Renal pelvis (tissue), 4 donors: Measurements from ENCODE around the gene MXRA7. TPM values are rescaled to one million over a fixed set of nuclear protein-coding genes. Genes with fewer than 3 reads are reported as not detected.
"Not testable (repeated sequence)": the region's sequence is repeated elsewhere in the genome, so short reads cannot be mapped to it uniquely, and the experiment has no call there.

ENCODE experiments used
- DNase-seq: peaks from one replicate; pipeline ENCODE4 v3.0.0-alpha.2; 2013
- polyA plus RNA-seq, 3 donors: library from polyadenylated mRNA; unstranded; fragments of 120-200 nt; gene quantifications; one replicate each; pipeline ENCODE4 v1.2.1, GENCODE V29; 2013; ENCODE audit not compliant: insufficient read length in 3 of 3

Gene MXRA7
- polyA plus RNA-seq, 3 donors, result 91.0 to 117 (median 99.0) TPM

DNA sequence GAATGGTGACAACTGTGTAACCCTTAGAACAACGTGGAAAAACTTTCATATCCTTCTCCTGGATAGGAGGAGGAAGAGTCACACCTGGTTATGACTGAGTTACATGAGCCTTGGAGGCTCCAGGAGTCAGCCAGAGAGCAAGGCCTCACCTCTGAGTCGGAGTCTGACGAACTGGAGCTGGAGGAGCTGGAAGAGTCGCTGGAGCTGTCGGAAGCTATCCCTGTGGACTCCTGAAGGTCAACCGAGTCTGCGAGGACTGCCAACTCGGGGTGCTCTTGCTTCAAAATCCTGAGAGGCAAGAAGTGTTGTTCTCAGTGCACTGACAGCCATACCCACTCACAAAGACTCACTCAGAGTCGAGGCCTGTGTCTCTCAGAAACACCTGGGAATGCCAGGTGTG lies 9.4 kb upstream of the MXRA7 start:
- no peak for DNase-seq

DNA sequence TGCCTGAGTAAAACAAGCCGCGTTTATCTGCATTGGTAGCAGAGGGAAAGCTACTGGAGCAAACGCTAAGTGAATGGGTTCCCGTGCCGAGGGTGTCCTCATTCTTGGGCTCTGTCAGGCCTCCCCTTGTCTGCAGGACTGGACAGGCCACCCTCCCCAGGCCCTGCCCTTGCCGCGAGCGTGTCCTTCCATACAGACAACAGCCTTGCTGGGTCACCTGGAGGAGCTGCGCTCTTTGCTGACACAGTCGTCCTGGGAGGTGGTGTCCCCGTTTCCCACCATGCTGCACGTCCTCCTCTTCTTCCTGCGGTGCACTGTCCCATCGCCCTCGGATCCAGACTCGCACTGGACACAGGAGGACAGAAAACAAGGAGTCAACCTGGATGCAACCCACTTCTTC lies 7.8 kb upstream of the MXRA7 start:
- no peak for DNase-seq

DNA sequence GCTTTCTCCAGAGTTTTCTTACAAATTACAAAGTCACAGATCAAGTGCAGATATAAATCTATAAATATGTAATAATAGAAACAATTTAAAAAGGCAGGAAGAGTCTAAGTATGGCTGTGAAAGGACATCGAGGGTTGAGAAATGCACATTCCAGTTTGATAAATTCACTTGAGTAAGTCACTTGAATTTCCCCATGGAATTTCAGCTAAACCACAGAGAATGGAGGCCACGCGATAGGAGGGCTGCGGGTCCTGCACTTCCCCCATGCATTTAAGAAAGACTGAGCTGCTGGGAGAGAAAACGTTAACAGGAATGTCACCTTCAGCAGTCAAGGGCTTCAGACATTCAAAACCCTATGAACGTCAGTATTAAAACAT lies 6.1 kb upstream of the MXRA7 start:
- no peak for DNase-seq

DNA sequence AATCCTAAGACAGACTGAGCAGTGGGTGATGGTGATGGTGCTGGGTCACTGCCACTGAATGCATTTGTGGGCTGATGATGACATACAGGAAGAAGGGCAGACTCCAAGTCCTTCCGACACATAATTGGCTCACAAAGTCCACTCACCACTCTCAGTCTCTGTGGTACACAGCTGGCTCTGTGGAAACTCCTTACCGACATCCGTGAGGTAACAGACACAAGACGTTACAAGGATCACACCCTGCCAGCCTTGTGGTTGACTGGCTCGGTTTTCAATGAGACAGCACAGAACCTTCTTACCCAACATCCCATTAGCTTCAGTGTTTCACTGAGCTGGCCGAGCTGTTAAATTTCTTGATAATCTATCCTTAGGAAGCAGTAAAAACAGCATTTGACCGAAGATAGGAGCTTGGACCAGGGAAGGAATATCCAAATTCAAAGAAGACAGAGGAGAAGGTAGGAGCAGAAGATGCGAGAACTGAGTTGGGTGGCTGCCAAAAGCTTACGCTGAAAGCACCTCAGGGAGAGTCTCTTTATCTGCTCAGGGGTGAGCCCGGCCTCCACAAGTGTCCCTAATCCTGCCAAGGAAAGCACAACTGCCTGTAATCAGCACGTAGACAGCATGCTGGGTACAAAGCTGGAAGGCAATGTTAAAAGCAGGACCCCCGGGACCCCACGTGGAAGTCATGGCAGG lies 5.5 kb upstream of the MXRA7 start:
- DNase-seq, result no peak

DNA sequence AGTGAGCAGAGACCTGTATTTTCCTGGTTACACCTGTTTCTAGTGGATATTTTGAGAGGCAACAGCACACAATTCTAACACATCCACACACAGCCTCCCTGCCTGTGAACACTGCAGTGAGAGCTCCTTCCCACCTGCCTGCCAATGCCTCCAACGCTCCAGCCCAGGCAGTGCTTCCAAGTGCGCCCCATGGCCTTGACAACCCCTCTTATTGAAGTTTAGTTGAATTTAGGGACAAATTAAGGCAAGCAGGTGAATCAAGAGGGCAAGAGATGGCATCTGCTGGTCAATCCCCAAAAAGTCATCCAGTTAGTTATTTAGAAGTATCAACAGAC lies 4.7 kb upstream of the MXRA7 start:
- no peak for DNase-seq

DNA sequence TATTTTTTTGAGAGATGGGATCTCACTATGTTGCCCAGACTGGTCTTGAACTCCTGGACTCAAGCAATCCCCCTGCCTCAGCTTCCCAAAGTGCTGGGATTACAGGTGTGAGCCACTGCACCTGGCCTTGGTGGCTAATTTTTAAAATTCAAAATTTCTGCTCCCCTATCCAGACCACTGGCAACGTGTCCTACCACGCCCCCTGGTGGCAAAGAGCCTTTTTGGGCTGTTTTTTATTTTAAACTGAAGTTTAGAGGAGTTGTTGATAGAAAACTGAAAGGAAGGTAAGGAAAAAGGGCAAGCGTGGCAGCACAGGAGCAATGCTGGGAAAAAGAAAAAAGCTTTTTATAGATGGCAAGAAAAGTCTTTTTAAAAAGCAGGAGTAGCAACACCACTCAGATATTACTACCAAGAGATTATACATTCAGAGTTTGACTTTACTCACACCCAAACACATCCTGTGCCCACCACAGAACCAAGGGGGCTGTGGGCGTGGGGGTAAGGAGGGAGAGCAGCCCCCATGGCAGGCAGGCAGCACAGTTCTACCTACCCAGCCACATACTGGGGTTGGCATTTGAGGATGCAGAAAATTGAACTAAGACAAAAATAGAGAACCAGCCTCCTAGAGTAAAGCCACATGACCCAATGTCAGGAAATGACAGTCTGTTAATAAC lies 4.2 kb upstream of the MXRA7 start:
- no peak for DNase-seq

DNA sequence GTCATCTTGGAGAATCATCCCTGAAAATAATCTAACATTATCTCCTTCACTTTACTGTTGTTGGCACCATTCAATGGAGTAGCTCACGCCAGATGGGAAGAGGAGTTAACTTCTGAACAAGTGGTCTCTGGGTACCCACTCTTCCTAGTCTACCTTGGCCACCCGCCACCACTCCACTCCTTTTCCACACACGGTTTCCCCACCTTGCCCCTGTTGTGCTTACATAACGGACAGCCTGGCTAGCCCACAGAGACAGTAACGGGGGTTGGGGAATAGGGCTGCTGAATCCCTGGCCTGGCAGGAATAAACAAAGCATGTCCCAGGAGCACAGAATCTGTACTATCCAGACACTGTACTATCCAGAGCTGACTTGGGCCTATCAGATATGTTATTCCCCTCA lies 3.6 kb upstream of the MXRA7 start:
- DNase-seq, result no peak

DNA sequence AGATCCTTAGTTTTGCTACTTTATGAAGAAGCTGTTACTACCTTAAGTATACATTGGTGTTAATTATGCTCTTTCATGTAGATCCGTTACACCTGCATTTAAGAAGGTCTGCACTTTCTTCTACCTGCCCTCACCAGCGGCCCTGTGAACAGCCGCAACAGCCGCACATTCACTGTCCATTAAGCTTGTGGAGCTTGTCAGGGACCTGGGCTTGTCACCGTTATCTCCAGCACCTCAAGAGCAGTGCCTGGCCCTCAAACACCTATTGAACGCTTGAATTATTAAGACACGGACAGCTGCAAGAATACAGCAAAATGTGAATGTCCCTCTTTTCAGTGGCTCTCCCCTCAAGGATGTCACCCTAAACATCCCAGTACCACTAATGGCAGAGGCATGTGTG lies 3.0 kb upstream of the MXRA7 start:
- no peak for DNase-seq

DNA sequence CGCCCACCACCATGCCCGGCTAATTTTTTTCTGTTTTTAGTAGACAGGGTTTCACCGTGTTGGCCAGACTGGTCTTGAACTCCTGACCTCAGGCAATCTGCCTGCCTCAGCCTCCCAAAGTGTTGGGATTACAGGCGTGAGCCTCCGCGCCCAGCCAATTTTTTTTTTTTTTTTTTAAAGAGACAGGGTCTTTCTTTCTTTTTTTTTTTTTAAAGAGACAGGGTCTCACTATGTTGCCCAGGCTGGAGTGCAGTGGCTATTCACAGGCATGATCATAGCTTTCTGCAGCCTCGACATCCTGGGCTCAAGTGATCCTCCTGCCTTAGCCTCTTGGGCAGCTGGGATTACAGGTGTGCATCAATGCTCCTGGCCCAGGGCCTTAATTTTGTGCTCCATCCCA lies 1.6 kb upstream of the MXRA7 start:
- not testable (repeated sequence) for DNase-seq

DNA sequence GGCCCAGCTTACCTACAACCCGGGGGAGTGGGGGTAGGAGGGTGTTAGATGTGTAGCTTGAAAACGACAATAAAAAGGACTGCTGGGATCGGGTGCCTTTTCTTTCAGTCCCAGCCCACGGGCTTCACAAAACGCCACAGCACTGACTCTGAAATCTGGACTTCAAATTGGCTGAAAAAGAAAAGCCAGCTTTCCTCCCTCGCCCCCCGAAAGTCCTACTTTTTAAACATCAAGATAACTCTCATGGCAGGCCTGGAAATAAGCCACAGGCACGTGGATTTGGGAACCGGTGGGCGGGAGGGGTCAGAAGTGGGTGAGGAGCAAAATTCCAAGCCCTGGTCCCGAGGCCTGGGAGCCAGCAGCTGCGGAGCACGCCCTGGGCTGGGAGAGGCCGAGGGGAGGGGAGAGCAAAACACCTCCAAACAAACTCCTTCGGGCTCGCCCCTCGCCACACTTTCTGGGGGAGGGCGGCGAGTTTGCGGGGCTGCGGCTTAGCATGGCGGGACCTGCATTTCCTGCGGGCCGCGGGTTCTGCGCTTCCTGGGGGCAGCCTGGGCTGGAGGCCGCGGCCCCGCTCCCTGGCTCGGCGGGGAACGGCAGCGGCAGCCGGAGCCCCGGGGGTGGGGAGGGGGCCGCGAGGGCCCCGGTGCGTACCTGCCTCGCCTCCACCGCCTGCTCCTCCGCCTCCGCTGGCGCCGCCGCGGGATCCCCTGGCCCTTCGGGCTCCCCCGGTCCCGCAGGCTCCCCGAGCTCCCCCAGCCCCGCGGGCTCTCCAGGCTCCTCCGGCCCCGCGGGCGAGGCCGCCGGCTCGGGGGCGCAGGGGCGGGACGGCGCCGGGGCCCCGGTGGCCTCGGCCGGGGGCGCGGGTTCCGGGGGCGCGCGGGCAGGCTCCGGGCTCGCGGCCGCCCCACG lies 558 bp downstream of the MXRA7 start:
- DNase-seq, result not testable (repeated sequence)

DNA sequence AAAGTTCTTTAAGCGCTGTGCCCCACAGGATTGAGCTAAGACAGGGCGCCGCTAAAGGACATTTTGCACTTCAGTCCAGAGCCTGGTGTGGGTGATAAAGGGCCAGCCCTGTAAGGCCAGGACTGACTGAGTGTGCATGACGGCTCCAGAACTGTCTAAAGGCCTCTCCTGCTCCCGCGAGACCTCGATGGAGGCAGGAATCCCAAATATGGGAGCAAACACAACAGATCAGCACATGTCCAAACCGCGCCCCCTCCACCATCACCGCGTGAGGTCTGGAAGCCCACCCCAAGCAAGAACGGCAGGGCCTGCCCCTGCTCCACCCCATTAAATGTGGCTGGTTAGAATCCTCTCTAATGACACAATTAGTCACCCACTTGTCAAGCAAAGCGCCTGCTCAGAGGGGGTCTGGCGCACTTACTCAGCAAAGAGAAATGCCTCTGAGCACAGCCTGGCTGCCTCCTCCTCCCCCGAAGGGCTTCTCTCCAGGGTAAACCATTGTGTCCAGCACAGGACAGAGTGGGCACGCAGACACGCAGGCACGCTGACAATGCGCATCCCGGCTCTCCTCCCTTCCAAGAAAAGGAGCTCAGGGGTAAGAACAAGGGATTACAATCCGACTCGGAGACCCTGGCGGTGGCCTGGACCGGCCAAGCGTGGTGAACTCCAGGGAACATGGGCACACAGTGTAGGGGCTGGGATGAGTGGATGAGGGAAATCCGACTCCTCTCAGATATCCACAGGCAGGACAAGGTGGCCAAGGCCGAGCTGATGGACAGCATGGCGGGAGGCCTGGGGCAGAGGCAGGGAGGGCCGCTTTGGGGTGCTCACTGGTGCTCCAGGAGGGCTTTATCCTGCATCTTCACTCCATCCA lies 1.5 kb downstream of the MXRA7 start:
- peak; percentile 90 for DNase-seq

DNA sequence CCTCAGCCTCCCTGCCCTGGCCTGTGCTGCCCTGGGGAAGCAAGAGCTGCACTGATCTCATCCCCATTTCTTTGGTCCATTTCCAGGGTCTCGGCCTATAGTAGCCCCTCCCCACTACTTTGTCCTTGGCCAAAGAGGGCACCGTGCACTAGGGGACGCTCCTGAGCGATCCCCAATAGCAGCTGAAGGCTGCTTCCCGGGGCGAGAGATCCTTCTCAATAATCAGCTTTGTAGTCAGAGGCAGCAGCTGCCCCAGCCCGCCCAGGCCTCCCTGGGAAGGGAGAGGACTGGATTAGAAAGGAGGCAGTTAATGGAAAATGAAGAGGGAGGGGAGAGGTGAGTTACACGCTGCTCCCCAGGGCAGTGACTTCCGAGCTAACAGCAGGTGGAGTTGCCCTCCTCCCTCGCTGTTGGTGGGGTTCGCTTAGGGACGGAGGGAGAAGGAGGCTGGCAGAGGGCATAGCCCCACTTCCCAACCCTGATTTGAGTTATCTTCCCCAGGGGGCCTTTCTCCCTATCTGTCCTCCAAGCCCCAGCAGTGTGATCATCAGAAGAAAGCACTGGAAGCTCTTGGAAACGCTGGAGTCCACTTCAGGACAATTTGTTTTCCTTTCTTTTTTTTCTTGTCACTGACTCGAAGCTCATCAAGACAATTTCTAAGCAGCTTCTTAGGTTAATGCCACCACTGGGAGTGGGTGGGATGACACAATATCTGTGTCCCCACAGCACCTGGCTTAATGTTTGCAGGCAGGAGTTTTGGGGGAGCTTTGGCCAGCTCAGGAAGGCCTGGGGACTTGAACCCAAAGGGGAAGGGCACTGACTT lies 2.6 kb downstream of the MXRA7 start:
- no peak for DNase-seq

DNA sequence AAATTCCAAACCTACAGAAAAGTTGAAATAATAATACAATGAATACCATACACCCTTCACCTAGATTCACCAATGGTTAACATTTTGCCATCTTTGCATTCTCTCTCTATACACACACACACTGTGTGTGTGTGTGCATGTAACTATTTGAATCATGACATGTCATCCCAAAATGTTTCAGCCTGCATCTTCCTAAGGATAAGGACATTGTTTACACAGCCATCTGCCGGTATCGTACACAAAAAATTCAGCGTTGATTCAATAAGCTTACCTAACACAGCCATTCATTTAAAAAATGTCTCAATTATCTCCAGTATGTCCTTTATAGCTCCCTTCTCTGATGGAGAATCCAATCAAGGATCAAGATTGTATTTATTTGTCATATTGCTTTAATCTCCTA lies 3.9 kb downstream of the MXRA7 start:
- DNase-seq, result no peak

DNA sequence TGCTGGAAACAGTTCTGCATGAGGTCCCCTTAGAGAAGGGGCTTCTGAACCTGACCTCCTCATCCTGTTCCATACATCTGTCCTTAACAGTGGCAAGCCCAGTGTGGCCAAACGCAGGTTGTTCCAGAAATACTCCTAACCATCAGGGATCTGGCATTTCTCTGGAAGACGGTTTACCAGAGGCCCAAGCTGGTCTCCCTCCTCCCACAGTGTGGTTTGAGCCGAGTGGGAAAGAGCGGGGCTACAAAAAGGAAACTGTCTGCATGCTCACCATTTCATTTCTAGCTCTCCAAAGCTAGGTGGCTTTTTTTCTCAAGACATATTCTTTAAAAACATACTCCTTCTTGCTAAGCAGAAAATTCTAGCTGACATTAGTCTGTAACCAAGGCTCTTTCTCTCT lies 6.0 kb downstream of the MXRA7 start:
- no peak for DNase-seq

DNA sequence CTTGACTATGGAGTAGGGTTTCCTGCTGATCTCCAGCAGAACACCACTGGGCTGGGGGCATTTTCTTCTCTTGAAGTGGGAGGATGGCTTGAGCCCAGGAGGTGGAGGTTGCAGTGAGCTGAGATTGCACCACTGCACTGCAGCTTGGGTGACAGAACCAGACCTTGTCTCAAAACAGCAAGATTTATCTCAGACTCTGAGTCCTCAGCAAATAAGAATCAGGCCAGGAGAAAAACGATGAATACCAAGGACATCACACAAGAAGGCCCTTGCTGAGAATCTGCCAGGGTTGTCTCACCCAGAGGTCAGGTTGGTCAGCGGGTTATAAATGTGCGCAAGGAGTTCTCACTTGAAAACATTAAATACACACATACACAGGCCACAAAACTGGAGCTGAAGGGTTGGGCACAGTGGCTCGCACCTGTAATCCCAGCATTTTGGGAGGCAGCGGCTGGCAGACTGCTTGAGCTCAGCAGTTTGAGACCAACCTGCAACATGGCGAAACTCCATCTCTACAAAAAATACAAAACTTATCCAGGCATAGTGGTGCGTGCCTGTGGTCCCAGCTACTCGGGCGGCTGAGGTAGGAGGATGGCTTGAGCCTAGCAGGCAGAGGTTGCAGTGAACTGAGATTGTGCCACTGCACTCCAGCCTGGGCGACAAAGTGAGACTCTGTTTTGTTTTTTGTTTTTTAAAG lies 7.7 kb downstream of the MXRA7 start:
- no peak for DNase-seq

DNA sequence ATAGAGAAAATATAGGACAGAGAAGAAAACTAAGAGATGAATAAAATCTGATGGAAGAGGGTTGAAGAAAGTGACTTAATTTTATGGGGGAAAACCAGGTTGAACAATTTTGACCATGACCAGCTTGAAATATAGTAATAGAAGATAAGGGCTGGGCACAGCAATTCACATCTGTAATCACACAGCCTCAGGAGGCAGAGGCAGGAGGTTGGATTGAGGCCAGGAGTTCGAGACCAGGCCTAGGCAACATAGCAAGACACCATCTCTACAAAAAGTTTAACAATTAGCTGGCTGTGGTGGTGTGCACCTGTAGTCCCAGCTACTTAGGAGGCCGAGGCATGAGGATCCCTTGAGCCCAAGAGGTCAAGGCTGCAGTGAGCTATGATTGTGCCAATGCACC lies 8.7 kb downstream of the MXRA7 start:
- DNase-seq, result no peak

DNA sequence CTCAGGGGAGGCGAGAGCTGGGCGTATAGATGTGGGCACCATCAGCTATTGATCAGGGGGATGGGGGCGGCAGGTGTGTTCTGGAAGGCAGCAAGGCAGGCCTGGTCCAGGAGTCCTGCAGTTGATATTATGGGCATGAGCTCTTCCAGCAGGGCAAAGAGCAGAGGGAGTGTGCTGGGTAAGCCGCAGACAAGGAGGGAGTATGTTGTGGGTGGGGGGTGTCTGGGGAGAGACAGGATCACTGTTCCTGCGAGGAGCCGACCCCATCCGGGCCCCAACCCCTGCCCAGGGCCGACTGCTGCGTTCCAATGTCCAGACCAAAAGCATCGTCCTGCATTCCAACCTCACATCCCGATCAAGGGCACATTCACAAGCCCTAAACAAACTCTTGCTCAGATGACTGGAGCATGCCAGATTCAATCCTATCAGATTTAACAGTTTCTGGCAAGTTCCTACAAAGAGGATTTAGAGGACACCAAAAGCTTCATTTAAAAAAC lies 9.2 kb downstream of the MXRA7 start:
- DNase-seq, result no peak

DNA sequence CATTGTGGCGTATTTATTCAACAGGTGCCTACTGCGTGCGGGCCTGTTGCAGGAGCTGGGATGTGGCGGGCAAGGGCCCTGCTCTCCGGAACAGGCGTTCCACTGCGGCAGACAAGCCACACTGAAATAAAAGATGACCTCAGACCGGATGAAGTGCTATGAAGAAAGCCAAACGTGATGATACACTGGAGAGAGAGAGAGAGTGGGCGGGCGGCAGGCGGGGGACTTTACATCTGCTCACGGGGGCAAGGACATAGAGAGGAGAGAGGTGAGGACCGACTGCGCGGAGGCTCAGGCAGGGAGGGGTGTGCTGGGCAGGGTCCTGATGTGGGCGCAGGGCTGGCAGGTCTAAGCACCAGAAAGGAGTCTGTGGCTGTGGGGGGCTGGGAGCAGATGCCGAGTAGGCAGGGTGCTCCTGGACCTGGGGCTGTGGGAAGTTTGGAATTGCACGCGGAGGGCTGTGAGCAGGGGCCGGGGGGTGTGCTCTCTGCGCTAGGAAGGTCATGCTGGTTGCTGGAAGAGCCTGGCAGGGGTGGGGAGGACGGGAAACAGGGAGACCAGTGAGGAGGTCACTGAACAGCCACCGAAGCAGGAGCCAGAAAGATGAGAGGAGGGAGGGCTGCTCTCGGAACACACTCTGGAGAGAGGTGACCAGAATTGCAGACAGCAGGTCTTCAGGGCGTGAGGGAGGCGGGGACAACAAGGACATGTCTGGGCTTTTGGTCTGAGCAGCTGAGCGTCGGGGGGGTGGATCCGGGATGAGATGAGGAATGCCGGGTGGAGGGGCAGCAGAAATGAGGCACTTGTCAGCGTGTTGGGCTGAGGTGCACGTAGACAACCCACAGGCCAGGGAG lies 9.9 kb downstream of the MXRA7 start:
- DNase-seq, result peak; percentile 80

DNA sequence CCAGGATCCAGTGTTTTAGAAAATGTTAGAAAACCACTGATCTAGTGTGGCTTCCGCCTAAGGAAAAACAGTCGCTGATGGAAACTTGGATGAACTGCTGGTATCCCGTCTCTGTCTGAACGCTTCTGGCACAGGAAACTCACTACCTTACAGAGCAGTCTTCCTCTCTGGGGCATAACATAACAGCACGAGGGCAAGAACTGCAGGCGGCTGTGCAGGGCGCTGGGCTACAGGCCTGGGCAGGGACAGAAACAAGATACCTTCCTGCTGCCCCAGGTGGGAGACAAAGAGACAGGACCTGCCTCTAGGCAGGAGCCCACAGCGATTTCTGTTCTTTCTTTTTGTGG lies 10.5 kb downstream of the MXRA7 start:
- DNase-seq, result no peak
